Right cardiac atrium (tissue), 5 donors: ENCODE results near the gene PFKFB4. TPM values are rescaled to one million over a fixed set of nuclear protein-coding genes. Genes with fewer than 3 reads are reported as not detected.

Source experiments
- ATAC-seq, 2 donors: fragments of 200-7000 bp; cut with Tn5 transposase; one replicate each; pipeline versions ENCODE4 v1.8.0 to v1.9.1; 2020; ENCODE audit warnings: moderate library complexity in 2 of 2, mild to moderate bottlenecking in 1 of 2
- DNase-seq, 3 donors: peaks; one replicate each; pipeline ENCODE4 v3.0.0-alpha.2; 2020
- H3K27ac ChIP-seq: one replicate; pipeline ENCODE4 v1.5.1; 2013; ENCODE audit warnings: mild to moderate bottlenecking, low read length, control low read depth, moderate library complexity
- H3K27me3 ChIP-seq: one replicate; pipeline ENCODE4 v1.6.1; 2013; ENCODE audit not compliant: control insufficient read depth, insufficient read depth
- H3K4me1 ChIP-seq: one replicate; pipeline ENCODE4 v1.6.1; 2013; ENCODE audit warnings: low read length; ENCODE audit not compliant: control insufficient read depth, insufficient read depth
- H3K4me3 ChIP-seq: one replicate; pipeline ENCODE4 v1.5.1; 2013; ENCODE audit warnings: low read length, control low read depth
- H3K9me3 ChIP-seq: one replicate; pipeline ENCODE4 v1.6.1; 2013; ENCODE audit warnings: low read length; ENCODE audit not compliant: control insufficient read depth
- WGBS: extraction: QIAGEN DNeasy Blood & Tissue Kit; methylation state at CpG from one replicate; pipeline ENCODE4 v1.1.7; 2013; 5-methylcytosine and 5-hydroxymethylcytosine counted together
- intact Hi-C, 4 donors: fragments of 100-400 bp; cut with DNase I; formaldehyde crosslinking; loops; one replicate each; pipeline versions ENCODE4 v1.11.0 to v1.14.0; 2022 to 2023
- long read RNA-seq, 4 donors: library from polyadenylated mRNA; unstranded; transcript quantifications; one replicate each; pipeline ENCODE4 v2.0.0, GENCODE V29; 2020 to 2021
- polyA plus RNA-seq: library from polyadenylated mRNA; stranded (reverse); fragments of 200-250 nt; gene quantifications from one replicate; pipeline ENCODE4 v1.2.3, GENCODE V29; 2013
- total RNA-seq, 4 donors: library from RNA; stranded (reverse); fragmentation: NEBNext Ultra II Directional; extraction: Animal tissue kit (Norgen Biotek cat#: 25700); gene quantifications; one replicate each; pipeline ENCODE4 v1.2.1, GENCODE V29; 2021
- donor health status: healthy with polysubstance abuse.
- donor health status: DM: no; HTN: yes; CAD: no.
- donor health status: DM: no; HTN: no; CAD: no.
- donor health status: DM: no; HTN: yes; CAD: no; lungs with severe emphysema.
- donor health status: DM: yes; HTN: yes; CAD: no.

PFKFB4 gene
- total RNA-seq, result 1 to 10 TPM; 1.9 to 2.7 (median 2.1) TPM
- 0.75 TPM for polyA plus RNA-seq
- long read RNA-seq, donor 1, partial matches to known transcripts, result 1 of 5 reads
- long read RNA-seq, donor 1, other reads (novel, unspliced or antisense), result 2 of 5 reads
- long read RNA-seq, donor 2, result 0 reads
- long read RNA-seq, donor 3, partial matches to known transcripts, result 2 of 6 reads
- long read RNA-seq, donor 3, other reads (novel, unspliced or antisense), result 4 of 6 reads
- long read RNA-seq, donor 4, result 0 reads

GRCh38 chr3:48556796-48557626 is at the start of gene PFKFB4:
Gene PFKFB4, minus strand, starts transcription at chr3:48556803. Its CDS starts 26 bp downstream, at chr3:48556777.
- intact Hi-C loops, result no loop called here
- 1% methylated on average over 53 of the region's 53 CpGs for WGBS
- H3K27ac ChIP-seq, result no peak within 1 kb of the TSS
- no peaks in the 10 kb centered on the region for H3K27me3 ChIP-seq
- DNase-seq (peak; percentile 99 to 100 (median 99)), ATAC-seq (peak; percentile 94 to 95)
- peak within 1 kb of the TSS; percentile 53 for H3K4me3 ChIP-seq
- H3K4me1 ChIP-seq, result peaks cover 2% of the 10 kb centered on the region
- H3K9me3 ChIP-seq, result no peaks in the 10 kb centered on the region

GRCh38 chr3:48601622-48601994 is 45.0 kb upstream of the PFKFB4 start:
- Histone ChIP-seq H3K9me3 (no peaks in the 10 kb centered on the region), H3K4me1 (peaks cover 19% of the 10 kb centered on the region), H3K27ac (peak overlapping the region; percentile 63), H3K27me3 (no peaks in the 10 kb centered on the region), H3K4me3 (no peak overlapping the region)
- intact Hi-C loops, result no loop called here
- DNase-seq, result peak; percentile 52 to 86 (median 82)
- 41% methylated on average over 2 of the region's 2 CpGs for WGBS
- peak in 1 of 2 donors; percentile 4 for ATAC-seq

- Histone ChIP-seq H3K4me1 (peaks cover 22% of the 10 kb centered on the region), H3K4me3 (no peak overlapping the region), H3K27ac (peak overlapping the region; percentile 63), H3K9me3 (no peaks in the 10 kb centered on the region), H3K27me3 (no peaks in the 10 kb centered on the region)
- intact Hi-C loops, result no loop called here
- ATAC-seq (no peak), DNase-seq (peak in 2 of 3 donors; percentile 30)
- 94% methylated on average over 19 of the region's 19 CpGs for WGBS
Measured at GRCh38 chr3:48600711-48601621, 44.4 kb upstream of the PFKFB4 start.

GRCh38 chr3:48599509-48600285 is 43.1 kb upstream of the PFKFB4 start:
- Histone ChIP-seq H3K27me3 (no peaks in the 10 kb centered on the region), H3K4me1 (peaks cover 25% of the 10 kb centered on the region), H3K27ac (peak overlapping the region; percentile 89), H3K9me3 (no peaks in the 10 kb centered on the region), H3K4me3 (no peak overlapping the region)
- DNase-seq, result peak in 2 of 3 donors; percentile 39 to 55
- ATAC-seq, result no peak
- intact Hi-C loops, result no loop called here
- 93% methylated on average over 12 of the region's 12 CpGs for WGBS

DNA sequence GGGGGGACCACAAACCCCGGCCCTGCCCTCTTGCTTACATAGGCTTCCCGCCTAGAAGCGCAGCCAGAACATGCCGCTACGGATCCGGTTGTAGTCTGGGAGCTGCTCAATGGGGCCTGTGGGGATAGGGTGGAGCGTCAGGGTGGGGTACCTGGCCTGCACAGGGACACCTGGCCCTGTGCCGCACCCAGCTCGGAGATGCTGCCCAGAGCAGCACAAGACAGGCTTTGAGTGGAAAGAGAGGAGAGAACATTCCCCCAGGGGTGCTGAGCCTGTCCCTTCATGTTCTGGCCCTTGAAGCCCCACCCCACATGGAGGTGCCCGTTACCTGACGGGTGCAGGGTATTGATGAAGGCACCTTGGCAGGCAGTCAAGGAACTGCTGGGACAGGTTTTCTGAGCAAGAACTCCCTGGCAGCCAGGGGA is 42.5 kb upstream of the PFKFB4 start:
- no peak for ATAC-seq
- H3K9me3 ChIP-seq, result no peaks in the 10 kb centered on the region
- WGBS, result 74% methylated on average over 11 of the region's 11 CpGs

GRCh38 chr3:48598323-48599076 is 41.9 kb upstream of the PFKFB4 start:
- peak; percentile 47 to 79 (median 78) for DNase-seq
- peak overlapping the region; percentile 94 for H3K27ac ChIP-seq
- intact Hi-C loops, result no loop called here
- H3K4me1 ChIP-seq, result peaks cover 25% of the 10 kb centered on the region
- peak; percentile 53 to 73 for ATAC-seq
- H3K9me3 ChIP-seq, result no peaks in the 10 kb centered on the region
- 35% methylated on average over 5 of the region's 5 CpGs for WGBS
- no peaks in the 10 kb centered on the region for H3K27me3 ChIP-seq
- no peak overlapping the region for H3K4me3 ChIP-seq

More for the DNA sequence above, 42.5 kb upstream of the PFKFB4 start:
- intact Hi-C loops, result no loop called here
- H3K4me3 ChIP-seq, result no peak overlapping the region
- peak overlapping the region; percentile 89 for H3K27ac ChIP-seq
- no peaks in the 10 kb centered on the region for H3K27me3 ChIP-seq
- peak in 2 of 3 donors; percentile 43 to 50 for DNase-seq
- H3K4me1 ChIP-seq, result peaks cover 25% of the 10 kb centered on the region

GRCh38 chr3:48597408-48597800 is 40.8 kb upstream of the PFKFB4 start:
- DNase-seq, result peak; percentile 8 to 45 (median 43)
- ATAC-seq, result no peak
- Histone ChIP-seq H3K27me3 (no peaks in the 10 kb centered on the region), H3K27ac (peak overlapping the region; percentile 94), H3K9me3 (no peaks in the 10 kb centered on the region), H3K4me3 (no peak overlapping the region), H3K4me1 (peaks cover 25% of the 10 kb centered on the region)
- intact Hi-C loops, result no loop called here
- 69% methylated on average over 6 of the region's 6 CpGs for WGBS

- H3K4me3 ChIP-seq, result no peak overlapping the region
- DNase-seq, result peak in 1 of 3 donors; percentile 33
- H3K9me3 ChIP-seq, result no peaks in the 10 kb centered on the region
- intact Hi-C loops, result no loop called here
- WGBS, result 65% methylated on average over 8 of the region's 8 CpGs
- peak in 1 of 2 donors; percentile 1 for ATAC-seq
- peaks cover 25% of the 10 kb centered on the region for H3K4me1 ChIP-seq
- peak overlapping the region; percentile 94 for H3K27ac ChIP-seq
- no peaks in the 10 kb centered on the region for H3K27me3 ChIP-seq
Measured at GRCh38 chr3:48596676-48597407, 40.2 kb upstream of the PFKFB4 start.

DNA sequence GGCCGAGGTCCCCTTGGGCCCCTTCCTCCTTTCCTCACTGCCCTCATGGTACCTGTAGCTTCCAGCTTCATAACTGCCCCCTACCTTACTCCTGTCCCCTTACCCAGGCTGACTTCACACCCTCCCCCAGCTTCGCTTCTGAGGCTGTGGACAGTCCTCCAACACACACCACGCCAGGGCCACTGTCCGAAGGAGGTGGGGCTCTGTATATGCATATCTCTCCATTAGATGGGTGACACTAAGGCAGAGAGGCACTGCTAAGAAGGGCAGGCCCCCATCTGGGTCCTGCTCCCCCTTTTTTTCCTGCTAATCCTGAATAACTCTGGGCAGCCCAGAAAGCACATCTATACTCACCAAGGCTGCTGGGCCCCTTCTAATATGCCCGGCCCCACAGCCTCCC is 39.6 kb upstream of the PFKFB4 start:
- no peaks in the 10 kb centered on the region for H3K27me3 ChIP-seq
- H3K9me3 ChIP-seq, result no peaks in the 10 kb centered on the region
- peak in 2 of 3 donors; percentile 31 to 41 for DNase-seq
- 58% methylated on average over 5 of the region's 5 CpGs for whole genome bisulfite sequencing
- peaks cover 25% of the 10 kb centered on the region for H3K4me1 ChIP-seq
- no peak overlapping the region for H3K4me3 ChIP-seq
- intact Hi-C loops, result no loop called here
- peak in 1 of 2 donors; percentile 2 for ATAC-seq
- H3K27ac ChIP-seq, result peak overlapping the region; percentile 94
